Measurements from ENCODE around the gene CSTF2T. TPM values are rescaled to one million over a fixed set of nuclear protein-coding genes. Genes with fewer than 3 reads are reported as not detected.
"Not testable (repeated sequence)": the region's sequence is repeated elsewhere in the genome, so short reads cannot be mapped to it uniquely, and the experiment has no call there.

CSTF2T gene
- total and polyA plus RNA-seq, 2 donors (not counting 1 experiment from before 2014, with no cell fraction given): 4.5 to 36.4 TPM

DNA sequence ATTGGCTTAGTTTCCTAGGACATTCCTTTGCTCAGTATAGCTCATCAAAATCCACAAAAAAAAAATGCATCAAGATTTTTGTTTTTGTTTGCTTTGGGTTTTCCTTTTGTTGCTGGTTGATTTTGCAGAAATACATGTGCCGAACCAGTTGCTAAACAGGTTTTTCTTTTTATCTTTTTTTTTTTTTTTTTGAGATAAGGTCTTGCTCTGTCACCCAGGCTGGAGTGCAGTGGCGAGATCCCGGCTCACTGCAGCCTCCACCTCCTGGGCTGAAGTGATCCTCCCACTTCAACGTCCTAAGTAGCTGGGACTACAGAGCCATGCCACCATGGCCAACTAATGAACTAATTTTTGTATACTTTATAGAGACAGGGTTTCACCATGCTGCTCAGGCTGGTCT lies 8.3 kb downstream of the CSTF2T start:
- Histone ChIP-seq H3K36me3 (replicated peaks in 1 of 2; ENCODE audit: control extremely low read depth in 1 of 2, control insufficient read depth in 1 of 2, extremely low read depth in 1 of 2, insufficient read depth in 2 of 2, low read length in 1 of 2) (no peaks in the 10 kb centered on the region), H3K4me3 (ENCODE audit: control extremely low read depth in 1 of 5, extremely low read depth in 1 of 5, insufficient read depth in 1 of 5, low read depth in 2 of 5, low read length in 4 of 5) (no peak overlapping the region), H3K27ac (ENCODE audit: low read length in 2 of 2) (no peak overlapping the region), H3K27me3 (replicated peaks in 1 of 4; ENCODE audit: control extremely low read depth in 1 of 4, control insufficient read depth in 3 of 4, insufficient read depth in 4 of 4, low read length in 3 of 4) (peaks cover 0 to 3% (median 0%) of the 10 kb centered on the region in 4 experiments), H3K4me2 (replicated peaks; ENCODE audit: low read depth, low read length, poor library complexity, severe bottlenecking) (no peak overlapping the region), H3K79me2 (ENCODE audit: control insufficient read depth, insufficient read depth, low read length) (no peaks in the 10 kb centered on the region), H4K20me1 (ENCODE audit: control insufficient read depth, insufficient read depth, low read length, poor library complexity, severe bottlenecking) (peaks cover 4% of the 10 kb centered on the region), H3K9me3 (ENCODE audit: control extremely low read depth in 1 of 3, control insufficient read depth in 2 of 3, insufficient read depth in 1 of 3, low read length in 2 of 3) (no peaks in the 10 kb centered on the region), H3K4me1 (ENCODE audit: control insufficient read depth in 2 of 2, insufficient read depth in 2 of 2, low read length in 2 of 2) (no peaks in the 10 kb centered on the region), H2AFZ (ENCODE audit: insufficient read depth, low read depth, low read length, poor library complexity, severe bottlenecking) (no peak overlapping the region), H3K9ac (ENCODE audit: low read length) (no peak overlapping the region)
- POLR2A ChIA-PET: interaction anchor here (0.7 kb wide), 1 partner anchor 8 kb away, joined by 5 read pairs; the partner anchor contains the start of gene CSTF2T
- H3K27me3 Mint-ChIP-seq: peaks cover 5% of the 10 kb centered on the region
- 80% methylated on average over 1 of the region's 4 CpGs for WGBS (ENCODE audit: insufficient coverage)
- DNase-seq (no peak), ATAC-seq (ENCODE audit: low read depth) (no peak)
- peaks cover 2% of the 10 kb centered on the region for H3K9me3 Mint-ChIP-seq (ENCODE audit: insufficient read depth)
- H3K4me3 Mint-ChIP-seq: no peak overlapping the region
- H3K27ac Mint-ChIP-seq: no peak overlapping the region
- H3K4me1 Mint-ChIP-seq: peaks cover 15% of the 10 kb centered on the region
- CTCF ChIA-PET: no interaction called here
- intact Hi-C loops (cut with micrococcal nuclease): no loop called here
- TF ChIP-seq CTCF (IDR thresholded peaks at IDR 0.05): no peak
- TF ChIP-seq EZH2 (IDR thresholded peaks at IDR 0.05; ENCODE audit: borderline replicate concordance, insufficient read depth, low read depth, low read length, poor library complexity, severe bottlenecking): no peak

- Histone ChIP-seq H3K4me2 (replicated peaks; ENCODE audit: low read depth, low read length, poor library complexity, severe bottlenecking) (no peak overlapping the region), H2AFZ (ENCODE audit: insufficient read depth, low read depth, low read length, poor library complexity, severe bottlenecking) (no peak overlapping the region), H3K27ac (ENCODE audit: low read length in 2 of 2) (no peak overlapping the region), H3K27me3 (replicated peaks in 1 of 4; ENCODE audit: control extremely low read depth in 1 of 4, control insufficient read depth in 3 of 4, insufficient read depth in 4 of 4, low read length in 3 of 4) (peaks cover 0 to 3% (median 0%) of the 10 kb centered on the region in 4 experiments), H4K20me1 (ENCODE audit: control insufficient read depth, insufficient read depth, low read length, poor library complexity, severe bottlenecking) (peaks cover 4% of the 10 kb centered on the region), H3K9ac (ENCODE audit: low read length) (no peak overlapping the region), H3K4me3 (ENCODE audit: control extremely low read depth in 1 of 5, extremely low read depth in 1 of 5, insufficient read depth in 1 of 5, low read depth in 2 of 5, low read length in 4 of 5) (no peak overlapping the region), H3K36me3 (replicated peaks in 1 of 2; ENCODE audit: control extremely low read depth in 1 of 2, control insufficient read depth in 1 of 2, extremely low read depth in 1 of 2, insufficient read depth in 2 of 2, low read length in 1 of 2) (no peaks in the 10 kb centered on the region), H3K9me3 (ENCODE audit: control extremely low read depth in 1 of 3, control insufficient read depth in 2 of 3, insufficient read depth in 1 of 3, low read length in 2 of 3) (no peaks in the 10 kb centered on the region), H3K79me2 (ENCODE audit: control insufficient read depth, insufficient read depth, low read length) (no peaks in the 10 kb centered on the region), H3K4me1 (ENCODE audit: control insufficient read depth in 2 of 2, insufficient read depth in 2 of 2, low read length in 2 of 2) (no peaks in the 10 kb centered on the region)
- intact Hi-C loops (cut with micrococcal nuclease): no loop called here
- ChIA-PET POLR2A (no interaction called here), CTCF (no interaction called here)
- Mint-ChIP-seq H3K9me3 (ENCODE audit: insufficient read depth) (peaks cover 2% of the 10 kb centered on the region), H3K4me3 (no peak overlapping the region), H3K27ac (no peak overlapping the region), H3K4me1 (no peaks in the 10 kb centered on the region), H3K27me3 (peaks cover 5% of the 10 kb centered on the region)
- no peak for DNase-seq
- TF ChIP-seq CTCF (IDR thresholded peaks at IDR 0.05): no peak
- no peak for TF ChIP-seq EZH2 (IDR thresholded peaks at IDR 0.05; ENCODE audit: borderline replicate concordance, insufficient read depth, low read depth, low read length, poor library complexity, severe bottlenecking)
- no peak for ATAC-seq (ENCODE audit: low read depth)
- 88% methylated on average over 3 of the region's 3 CpGs for WGBS (ENCODE audit: insufficient coverage)
These were observed 9.9 kb downstream of the CSTF2T start for GRCh38 chr10:51689536-51689935.

DNA sequence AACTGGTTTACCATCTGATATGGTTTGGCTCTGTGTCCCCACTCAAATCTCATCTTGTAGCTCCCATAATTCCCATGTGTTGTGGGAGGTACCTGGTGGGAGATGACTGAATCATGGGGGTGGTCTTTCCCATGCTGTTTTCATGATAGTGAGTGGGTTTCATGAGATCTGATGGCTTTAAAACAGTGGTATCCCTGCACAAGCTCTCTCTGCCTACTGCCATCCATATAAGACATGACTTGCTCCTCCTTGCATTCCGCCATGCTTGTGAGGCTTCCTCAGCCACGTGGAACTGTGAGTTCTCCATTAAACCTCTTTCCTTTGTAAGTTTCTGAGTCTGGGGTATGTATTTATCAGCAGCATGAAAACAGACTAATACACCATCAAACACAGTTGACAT lies 10.6 kb downstream of the CSTF2T start:
- H3K79me2 ChIP-seq (ENCODE audit: control insufficient read depth, insufficient read depth, low read length); H3K27me3 Mint-ChIP-seq; POLR2A ChIA-PET; H3K4me2 ChIP-seq (replicated peaks; ENCODE audit: low read depth, low read length, poor library complexity, severe bottlenecking); H4K20me1 ChIP-seq (ENCODE audit: control insufficient read depth, insufficient read depth, low read length, poor library complexity, severe bottlenecking); H3K4me1 Mint-ChIP-seq; H3K36me3 ChIP-seq (replicated peaks in 1 of 2; ENCODE audit: control extremely low read depth in 1 of 2, control insufficient read depth in 1 of 2, extremely low read depth in 1 of 2, insufficient read depth in 2 of 2, low read length in 1 of 2); H3K9me3 ChIP-seq (ENCODE audit: control extremely low read depth in 1 of 3, control insufficient read depth in 2 of 3, insufficient read depth in 1 of 3, low read length in 2 of 3); CTCF ChIA-PET; intact Hi-C loops (cut with micrococcal nuclease); H2AFZ ChIP-seq (ENCODE audit: insufficient read depth, low read depth, low read length, poor library complexity, severe bottlenecking); H3K27ac ChIP-seq (ENCODE audit: low read length in 2 of 2); H3K4me3 ChIP-seq (ENCODE audit: control extremely low read depth in 1 of 5, extremely low read depth in 1 of 5, insufficient read depth in 1 of 5, low read depth in 2 of 5, low read length in 4 of 5); H3K27me3 ChIP-seq (replicated peaks in 1 of 4; ENCODE audit: control extremely low read depth in 1 of 4, control insufficient read depth in 3 of 4, insufficient read depth in 4 of 4, low read length in 3 of 4); H3K9ac ChIP-seq (ENCODE audit: low read length); H3K9me3 Mint-ChIP-seq (ENCODE audit: insufficient read depth); DNase-seq; H3K4me3 Mint-ChIP-seq; H3K27ac Mint-ChIP-seq; ATAC-seq (ENCODE audit: low read depth); H3K4me1 ChIP-seq (ENCODE audit: control insufficient read depth in 2 of 2, insufficient read depth in 2 of 2, low read length in 2 of 2): not testable (repeated sequence)
- WGBS (ENCODE audit: insufficient coverage): no CpG with 5 or more reads among the region's 2 CpGs

Measured in B cell (primary cell).